T-helper 1 cell treated with Interleukin-12 subunit alpha and Interleukin-12 subunit beta and Interleukin-4 antibody, amounts not matched to agents 30 μg/mL and 1 μg/mL, for 36 hours (primary cell): Measurements from ENCODE around the gene BRD4.

Experiments
- H3K27ac Mint-ChIP-seq: one replicate; pipeline ENCODE4 v1.8.0; 2021; ENCODE audit warnings: mild to moderate bottlenecking, mixed read lengths
- H3K27me3 Mint-ChIP-seq: one replicate; pipeline ENCODE4 v1.8.0; 2021; ENCODE audit warnings: low read depth, mixed read lengths
- H3K36me3 Mint-ChIP-seq: one replicate; pipeline ENCODE4 v1.8.0; 2021; ENCODE audit warnings: low read depth, mixed read lengths
- H3K4me1 Mint-ChIP-seq: one replicate; pipeline ENCODE4 v1.8.0; 2021; ENCODE audit warnings: low read depth, mixed read lengths
- H3K4me3 Mint-ChIP-seq: one replicate; pipeline ENCODE4 v1.8.0; 2021; ENCODE audit warnings: mild to moderate bottlenecking, moderate library complexity, mixed read lengths
- H3K9me3 Mint-ChIP-seq: one replicate; pipeline ENCODE4 v1.8.0; 2021; ENCODE audit warnings: mixed read lengths

Gene BRD4

DNA sequence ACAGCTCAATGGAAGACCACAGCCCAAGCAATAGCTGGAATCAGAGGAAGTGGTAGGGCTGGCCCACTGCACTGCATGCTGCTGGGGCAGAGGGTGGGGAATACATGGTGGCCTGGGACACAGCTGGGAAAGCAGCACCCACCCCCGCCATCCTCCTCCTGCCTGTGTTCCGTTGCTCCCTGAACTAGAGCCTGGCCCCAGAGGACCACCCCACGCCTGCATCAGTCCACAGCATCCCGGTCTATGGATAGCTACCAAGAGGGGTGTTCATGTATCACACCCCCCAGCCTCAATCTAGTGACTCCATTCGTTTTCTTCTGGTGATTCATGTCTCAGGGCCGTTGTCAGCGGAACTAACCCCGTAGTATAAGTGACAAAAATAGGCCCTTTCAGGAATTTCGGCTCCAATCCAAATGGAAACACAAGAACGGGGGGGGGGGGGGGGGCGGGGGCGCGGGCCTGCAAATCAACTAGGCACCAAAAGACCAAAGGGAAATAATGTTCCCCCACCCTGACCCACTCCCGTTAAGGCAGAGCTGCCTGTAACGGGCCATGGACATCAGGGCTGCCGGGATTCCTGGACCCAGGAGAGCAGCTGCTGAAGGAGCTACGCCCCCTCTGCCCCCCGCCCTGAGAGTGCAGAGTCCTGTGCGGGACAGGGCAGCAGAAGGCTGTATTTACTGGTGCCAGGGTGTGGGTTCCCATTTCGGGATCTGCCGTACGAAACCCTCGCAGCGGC lies 81.2 kb downstream of the BRD4 start:
- H3K27me3 Mint-ChIP-seq, result no peaks in the 10 kb centered on the region
- no peak overlapping the region for H3K27ac Mint-ChIP-seq
- no peaks in the 10 kb centered on the region for H3K4me1 Mint-ChIP-seq
- no peak overlapping the region for H3K4me3 Mint-ChIP-seq
- peaks cover 27% of the 10 kb centered on the region for H3K36me3 Mint-ChIP-seq
- no peaks in the 10 kb centered on the region for H3K9me3 Mint-ChIP-seq

DNA sequence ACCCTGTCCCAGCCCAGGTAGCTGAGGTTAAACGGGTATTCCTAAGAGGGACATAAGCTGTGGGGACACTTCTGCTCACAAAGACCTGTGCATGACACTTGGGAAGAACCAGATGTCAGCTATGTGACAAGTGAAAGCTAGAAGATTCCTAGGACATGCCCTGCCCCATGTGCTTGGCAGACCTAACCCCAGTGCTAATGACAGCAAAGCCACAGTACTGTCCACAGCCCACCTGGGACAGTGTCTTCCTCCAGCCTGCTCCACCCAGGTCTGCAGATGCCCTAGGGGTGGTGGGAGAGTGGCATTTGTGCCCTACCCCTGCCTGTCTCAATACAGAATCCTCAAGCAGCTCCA lies 81.7 kb downstream of the BRD4 start:
- Mint-ChIP-seq H3K9me3 (no peaks in the 10 kb centered on the region), H3K4me3 (no peak overlapping the region), H3K36me3 (peaks cover 25% of the 10 kb centered on the region)

DNA sequence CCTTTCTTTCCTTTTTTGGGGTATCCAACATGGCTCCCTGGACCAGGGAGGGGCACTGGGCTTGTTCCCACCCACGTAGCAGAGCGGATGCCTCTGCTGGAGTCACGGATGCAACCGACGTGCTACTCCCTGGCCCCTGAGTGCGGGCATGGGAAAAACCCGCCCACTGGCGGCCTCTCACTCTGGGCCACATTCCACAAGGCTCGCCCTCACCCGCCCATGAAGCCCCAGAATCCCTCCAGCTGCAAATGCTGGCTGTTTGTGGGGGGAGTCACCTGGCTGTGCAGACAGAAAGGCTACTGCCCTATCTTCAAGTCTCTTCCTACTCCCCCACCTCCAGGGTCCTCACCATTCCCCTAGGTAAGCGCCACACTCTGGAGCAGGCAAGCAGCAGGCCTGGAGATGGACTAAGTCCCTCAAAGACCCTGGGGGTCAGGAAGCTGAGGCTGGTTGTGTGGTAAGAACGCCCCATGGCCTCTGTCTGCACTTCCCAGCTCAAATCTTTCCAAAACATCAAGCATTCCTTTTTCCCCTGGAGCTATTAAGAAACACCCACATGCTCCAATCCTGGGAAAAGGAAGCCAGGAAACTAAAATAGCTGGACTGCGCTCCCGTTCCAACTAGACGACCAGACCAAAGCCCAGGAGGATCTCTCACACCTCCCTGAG lies 82.2 kb downstream of the BRD4 start:
- Mint-ChIP-seq H3K36me3 (peaks cover 24% of the 10 kb centered on the region), H3K9me3 (no peaks in the 10 kb centered on the region), H3K27ac (no peak overlapping the region), H3K4me3 (no peak overlapping the region), H3K27me3 (no peaks in the 10 kb centered on the region), H3K4me1 (no peaks in the 10 kb centered on the region)

More for the DNA sequence above, 81.7 kb downstream of the BRD4 start:
- no peaks in the 10 kb centered on the region for H3K27me3 Mint-ChIP-seq
- no peak overlapping the region for H3K27ac Mint-ChIP-seq
- H3K4me1 Mint-ChIP-seq, result no peaks in the 10 kb centered on the region

DNA sequence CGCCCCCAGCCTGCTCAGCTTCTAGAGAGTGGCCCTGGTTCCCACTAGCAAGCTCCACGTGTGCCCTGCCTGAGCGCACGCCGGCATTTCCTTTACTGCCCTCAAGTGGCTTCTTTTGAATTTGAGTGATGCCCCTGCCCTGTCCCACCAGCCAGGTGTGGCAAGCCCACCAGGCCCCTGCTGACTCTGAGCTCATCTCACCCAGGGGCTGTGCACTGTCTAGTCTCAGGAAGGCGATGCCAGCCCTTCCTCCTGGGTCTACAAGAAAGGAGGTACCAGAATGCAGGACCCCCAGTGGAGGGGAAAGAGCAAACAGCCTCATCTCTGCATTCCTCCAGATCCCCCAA lies 82.8 kb downstream of the BRD4 start:
- Mint-ChIP-seq H3K27me3 (no peaks in the 10 kb centered on the region), H3K27ac (no peak overlapping the region), H3K9me3 (no peaks in the 10 kb centered on the region), H3K4me3 (no peak overlapping the region), H3K36me3 (peaks cover 27% of the 10 kb centered on the region), H3K4me1 (no peaks in the 10 kb centered on the region)

DNA sequence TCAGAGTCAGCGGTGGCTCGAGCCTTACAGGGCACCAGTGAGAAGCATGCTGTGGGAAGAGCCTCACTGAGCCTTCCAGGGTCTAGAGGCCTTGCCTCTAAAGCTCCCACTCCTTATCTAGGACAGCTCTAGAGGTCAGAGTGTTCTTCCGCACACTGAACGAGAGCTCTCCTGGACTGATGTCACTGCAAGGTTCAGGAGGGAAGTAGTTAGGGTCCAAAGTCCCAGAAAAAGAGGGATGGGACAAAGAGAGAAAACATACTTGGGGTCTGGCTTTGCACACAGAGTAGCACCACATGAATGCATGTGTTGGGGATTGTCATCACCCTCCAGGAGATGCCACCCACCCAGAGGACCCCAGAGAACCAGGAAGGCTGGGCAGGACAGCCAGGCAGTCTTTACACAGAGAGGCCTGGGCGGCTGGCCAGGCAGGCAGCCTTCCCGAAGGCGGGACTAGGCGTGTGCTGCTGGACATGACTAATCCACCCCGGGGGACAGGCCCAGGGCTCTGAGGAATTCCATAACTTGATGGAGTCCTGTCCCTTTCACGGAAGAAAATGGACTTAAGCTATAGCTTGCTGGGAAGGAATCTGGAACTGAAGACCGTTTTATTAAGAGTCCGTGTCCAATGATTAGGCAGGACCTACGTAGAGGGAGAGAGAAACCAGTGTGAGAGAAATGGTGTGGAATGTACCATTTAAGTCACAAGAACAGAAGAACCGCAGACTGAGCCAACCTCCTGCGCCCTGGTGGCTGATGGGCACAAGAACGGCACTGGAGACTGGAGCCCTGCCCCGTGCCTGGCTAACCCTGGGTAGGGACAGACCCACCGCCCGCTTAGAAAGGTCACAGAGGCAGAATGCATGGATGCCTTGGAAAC lies 83.5 kb downstream of the BRD4 start:
- Mint-ChIP-seq H3K27ac (no peak overlapping the region), H3K9me3 (no peaks in the 10 kb centered on the region)

DNA sequence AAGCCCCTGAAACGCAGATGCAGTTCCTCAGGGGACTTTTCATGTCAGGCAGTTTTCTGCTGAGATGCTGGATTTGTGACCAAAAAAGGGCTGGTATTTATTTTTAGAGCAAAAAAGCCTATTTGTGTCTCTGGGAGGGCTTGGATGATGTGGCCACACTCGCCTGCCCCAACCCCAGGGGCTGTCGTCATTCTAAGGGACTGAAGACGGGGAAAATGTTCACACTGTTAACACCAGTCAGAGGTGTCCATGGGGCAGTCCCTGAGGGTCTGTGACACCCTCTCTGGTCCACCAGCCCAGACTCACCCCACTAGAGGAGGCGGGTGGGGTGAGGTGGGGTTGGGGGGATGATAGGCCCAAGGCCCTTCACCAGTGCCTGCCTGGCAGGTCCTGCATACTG lies 84.2 kb downstream of the BRD4 start:
- Mint-ChIP-seq H3K27ac (no peak overlapping the region), H3K4me3 (no peak overlapping the region), H3K36me3 (peaks cover 25% of the 10 kb centered on the region), H3K27me3 (no peaks in the 10 kb centered on the region), H3K9me3 (no peaks in the 10 kb centered on the region), H3K4me1 (no peaks in the 10 kb centered on the region)

More for the DNA sequence above, 83.5 kb downstream of the BRD4 start:
- Mint-ChIP-seq H3K27me3 (no peaks in the 10 kb centered on the region), H3K4me1 (no peaks in the 10 kb centered on the region), H3K36me3 (peaks cover 23% of the 10 kb centered on the region), H3K4me3 (no peak overlapping the region)

DNA sequence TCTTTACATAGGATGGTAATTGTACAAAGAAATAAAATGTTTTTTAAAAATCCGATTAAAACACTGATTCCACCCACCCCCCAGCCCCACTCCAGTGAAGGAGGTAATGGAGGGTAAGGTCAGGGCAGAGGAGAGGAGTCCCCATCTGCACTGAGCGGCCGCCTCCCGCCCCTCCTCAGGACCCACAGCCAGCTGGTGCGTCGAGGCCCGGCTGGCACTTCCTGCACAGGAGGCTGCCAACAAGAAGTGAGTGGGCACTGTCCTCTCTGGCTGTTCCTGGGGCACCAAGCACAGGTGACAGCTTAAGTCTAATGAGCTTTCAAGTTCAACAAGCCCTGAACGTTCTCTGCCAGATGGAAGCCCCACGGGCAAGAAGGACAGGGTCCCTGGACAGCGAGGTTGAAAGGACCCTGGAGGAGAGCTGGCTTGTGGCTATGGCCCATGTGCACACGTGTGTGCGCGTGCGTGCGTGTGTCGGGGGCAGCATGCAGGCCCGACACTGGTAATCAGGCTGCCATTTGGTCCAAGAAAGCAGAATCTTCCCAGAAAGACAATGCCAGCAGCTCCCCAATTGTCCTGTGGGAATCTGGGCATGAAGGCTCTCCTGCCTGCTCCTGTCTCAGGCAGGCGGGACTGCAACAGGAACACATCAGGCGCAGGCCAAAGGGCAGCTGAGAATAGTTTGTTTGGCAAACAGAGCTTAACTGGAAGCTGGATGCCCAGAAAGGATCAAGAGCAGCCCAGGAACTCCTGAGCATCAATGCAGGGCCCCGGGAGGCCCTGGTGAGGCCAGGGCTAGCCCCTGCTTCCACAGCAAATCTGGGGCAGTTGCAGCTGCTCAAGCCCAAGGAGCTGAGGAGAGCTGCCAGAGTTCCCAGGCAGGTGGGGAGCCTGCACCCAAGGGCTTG lies 85.0 kb downstream of the BRD4 start:
- H3K36me3 Mint-ChIP-seq, result peaks cover 20% of the 10 kb centered on the region
- H3K9me3 Mint-ChIP-seq, result no peaks in the 10 kb centered on the region
- H3K27me3 Mint-ChIP-seq, result no peaks in the 10 kb centered on the region

DNA sequence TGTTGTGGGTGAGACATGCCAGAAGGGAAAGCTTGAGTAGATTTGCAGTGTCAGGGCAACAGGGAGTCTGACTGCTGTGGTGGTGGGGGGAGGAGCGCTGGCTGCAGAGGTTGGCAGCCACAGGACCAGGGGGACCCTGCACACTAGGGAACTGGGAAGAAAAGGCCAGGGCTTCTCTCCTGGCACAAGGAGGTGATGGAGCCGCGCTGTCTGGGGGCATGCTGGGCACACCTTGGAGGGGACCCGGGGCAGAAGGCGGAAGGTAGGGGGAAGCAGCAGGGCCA lies 86.2 kb downstream of the BRD4 start:
- no peaks in the 10 kb centered on the region for H3K27me3 Mint-ChIP-seq
- H3K27ac Mint-ChIP-seq, result peak overlapping the region; percentile 14
- H3K9me3 Mint-ChIP-seq, result no peaks in the 10 kb centered on the region
- no peaks in the 10 kb centered on the region for H3K4me1 Mint-ChIP-seq
- H3K4me3 Mint-ChIP-seq, result no peak overlapping the region
- peaks cover 16% of the 10 kb centered on the region for H3K36me3 Mint-ChIP-seq

More for the DNA sequence above, 85.0 kb downstream of the BRD4 start:
- Mint-ChIP-seq H3K27ac (no peak overlapping the region), H3K4me3 (no peak overlapping the region), H3K4me1 (no peaks in the 10 kb centered on the region)

DNA sequence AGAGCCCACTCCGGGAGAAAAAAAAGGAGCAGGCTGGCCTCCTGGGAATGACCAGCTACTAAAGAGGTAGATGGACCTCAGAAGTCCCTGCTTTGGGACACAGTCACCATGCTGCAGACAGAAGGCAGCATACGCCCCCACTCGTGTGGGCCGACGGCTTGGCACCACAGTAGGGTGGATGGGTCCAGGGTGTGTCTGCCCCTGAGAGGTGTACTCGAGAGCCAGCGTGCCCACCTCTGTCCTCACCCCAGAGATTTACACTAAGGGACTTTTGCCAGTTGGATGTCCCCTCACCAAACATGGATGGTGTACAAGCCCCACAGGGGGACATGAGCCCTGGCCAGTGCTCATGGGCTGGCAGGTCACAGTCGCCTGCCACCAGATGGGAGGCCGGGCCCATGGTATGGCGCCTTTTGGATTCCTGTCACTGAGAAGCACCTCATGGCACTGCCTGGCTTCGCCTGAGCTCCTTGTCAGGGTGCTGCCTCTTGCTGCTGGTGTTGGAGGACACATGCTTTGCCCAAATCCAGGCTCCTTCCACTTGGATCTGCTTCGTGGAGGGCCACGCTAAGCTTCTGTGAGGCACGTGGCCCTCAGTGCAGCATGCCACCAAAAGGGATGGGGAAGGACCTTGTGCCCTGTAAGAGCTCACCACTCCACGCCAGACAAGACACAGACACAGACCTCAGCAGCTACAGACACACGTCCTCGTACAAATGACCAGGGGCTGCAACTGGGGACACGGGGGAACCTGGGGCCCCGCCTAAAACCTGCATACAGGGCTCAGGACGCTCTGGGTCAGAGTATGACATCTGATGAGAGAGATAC lies 86.8 kb downstream of the BRD4 start:
- H3K27me3 Mint-ChIP-seq, result no peaks in the 10 kb centered on the region
- no peaks in the 10 kb centered on the region for H3K4me1 Mint-ChIP-seq
- H3K27ac Mint-ChIP-seq, result peak overlapping the region; percentile 36
- H3K9me3 Mint-ChIP-seq, result no peaks in the 10 kb centered on the region
- H3K4me3 Mint-ChIP-seq, result no peak overlapping the region
- H3K36me3 Mint-ChIP-seq, result peaks cover 16% of the 10 kb centered on the region

DNA sequence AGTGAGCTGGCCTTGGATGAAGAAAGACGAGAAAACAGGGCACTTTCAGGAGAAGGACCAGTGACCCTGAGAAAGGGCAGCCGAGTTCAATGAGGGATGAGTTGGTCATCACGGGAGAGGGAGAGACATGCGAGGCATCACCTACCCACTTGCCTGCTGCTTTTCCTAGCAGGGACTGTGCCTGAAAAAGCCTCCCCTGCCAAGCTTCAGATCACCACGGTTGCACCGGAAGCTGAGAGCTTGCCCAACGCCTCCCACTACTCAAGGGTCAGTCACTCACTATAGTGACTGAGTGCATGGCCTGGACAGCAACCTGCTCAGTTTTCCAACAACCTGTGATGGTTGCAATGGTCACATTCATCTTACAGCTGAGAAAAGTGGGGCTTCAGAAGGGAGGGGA lies 87.5 kb downstream of the BRD4 start:
- H3K4me1 Mint-ChIP-seq, result no peaks in the 10 kb centered on the region
- peak overlapping the region; percentile 36 for H3K27ac Mint-ChIP-seq
- H3K9me3 Mint-ChIP-seq, result no peaks in the 10 kb centered on the region
- H3K4me3 Mint-ChIP-seq, result no peak overlapping the region
- peaks cover 18% of the 10 kb centered on the region for H3K36me3 Mint-ChIP-seq
- no peaks in the 10 kb centered on the region for H3K27me3 Mint-ChIP-seq

DNA sequence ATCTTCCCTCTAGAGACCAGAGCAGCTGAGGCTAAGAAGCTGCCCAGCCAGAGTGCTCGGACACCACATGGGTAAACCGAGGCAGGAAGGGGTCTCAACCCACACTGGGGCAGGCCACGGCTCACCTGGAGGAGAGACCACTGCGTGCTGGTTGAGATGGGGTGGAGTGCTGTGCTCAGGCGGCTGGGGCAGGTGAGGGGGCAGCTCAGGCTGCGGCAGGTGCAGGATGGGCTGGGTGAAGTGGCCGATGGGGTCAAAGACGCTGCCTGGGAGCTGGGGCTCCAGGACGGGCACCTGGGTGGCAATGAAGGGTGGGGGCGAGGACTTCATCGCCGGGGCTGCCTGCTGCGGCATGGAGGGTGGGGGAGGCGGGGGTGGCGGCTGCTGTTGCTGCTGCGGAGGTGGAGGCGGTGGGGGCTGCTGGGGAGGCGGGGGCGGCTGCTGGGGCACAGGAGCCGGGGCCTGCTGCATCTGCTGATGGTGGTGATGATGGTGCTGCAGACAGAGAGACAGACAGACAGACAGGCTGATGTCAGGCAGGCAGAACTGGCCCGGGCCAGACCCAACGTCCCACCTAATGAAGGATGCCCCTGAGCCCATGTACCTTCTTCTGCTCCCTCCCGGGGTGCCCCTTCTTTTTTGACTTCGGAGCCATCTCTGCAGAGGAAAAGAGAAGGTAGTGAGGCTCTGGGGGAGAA lies 88.1 kb downstream of the BRD4 start:
- Mint-ChIP-seq H3K9me3 (no peaks in the 10 kb centered on the region), H3K27me3 (no peaks in the 10 kb centered on the region), H3K4me1 (no peaks in the 10 kb centered on the region), H3K36me3 (peaks cover 19% of the 10 kb centered on the region), H3K27ac (no peak overlapping the region), H3K4me3 (no peak overlapping the region)

DNA sequence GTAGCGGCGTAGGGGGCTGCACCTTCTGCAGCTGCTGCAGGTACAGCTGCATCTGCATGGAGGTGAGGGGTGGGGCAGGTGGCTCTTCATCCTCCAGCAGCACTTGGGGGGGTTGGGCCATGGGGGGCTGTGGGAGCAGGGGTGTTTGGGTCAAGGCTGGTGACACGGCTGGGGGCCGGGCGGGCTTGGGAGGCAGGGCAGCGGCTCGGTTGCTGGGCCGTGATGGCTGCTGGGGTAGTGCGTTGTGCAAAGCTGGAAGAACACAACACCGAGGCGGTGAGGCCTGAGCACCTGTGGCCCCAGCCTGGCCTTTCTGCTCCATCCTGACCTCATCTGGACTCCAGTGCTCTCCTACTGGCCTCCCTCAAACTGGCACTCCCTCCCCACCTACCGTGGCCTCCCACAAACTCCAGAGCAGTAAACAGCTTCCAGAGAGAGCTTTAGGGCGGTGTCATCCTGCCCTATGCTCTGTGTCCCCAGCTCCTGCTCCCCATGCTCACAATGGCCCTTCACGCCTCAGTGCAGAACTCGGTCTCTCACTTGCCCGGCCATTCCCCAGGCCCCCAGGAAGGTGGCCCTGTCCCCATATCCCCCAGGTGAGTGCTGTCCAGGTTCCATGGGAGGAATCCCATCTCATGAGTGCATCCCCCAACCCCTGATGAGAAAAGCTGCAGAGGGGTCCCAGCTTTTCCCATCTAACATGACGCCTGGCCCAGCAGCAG lies 88.9 kb downstream of the BRD4 start:
- Mint-ChIP-seq H3K4me1 (no peaks in the 10 kb centered on the region), H3K9me3 (no peaks in the 10 kb centered on the region), H3K4me3 (no peak overlapping the region), H3K36me3 (peaks cover 19% of the 10 kb centered on the region), H3K27me3 (no peaks in the 10 kb centered on the region), H3K27ac (peak overlapping the region; percentile 69)
